OCI-LY3 (cell line): ENCODE measurements around the gene ANKS6.

Source experiments
- CTCF ChIP-seq: fragments of 200-600, 300-600 bp; sonication (generic); IDR thresholded peaks from 2 replicates; pipeline ENCODE4 v1.5.1; 2014; ENCODE audit warnings: antibody characterized with exemption, low read length, low read depth
- EZH2phosphoT487 ChIP-seq: fragments of 200-600 bp; shearing (Covaris generic); IDR thresholded peaks from 2 replicates; pipeline ENCODE4 v1.6.1; 2018; ENCODE audit warnings: antibody characterized with exemption, mixed run types, low read depth

- TF ChIP-seq CTCF: no peak
- no peak for TF ChIP-seq EZH2phosphoT487
Measured at GRCh38 chr9:98801561-98801960, 5.2 kb upstream of the ANKS6 start.
